HS-5 (cell line): ENCODE data around the gene SNCB.

Experiments
- DNase-seq: peaks from one replicate; pipeline ENCODE4 v3.0.0-alpha.2; 2012; ENCODE audit warnings: low read depth

SNCB gene

GRCh38 chr5:176629853-176630680, at the start of gene SNCB, which contains the start of gene EIF4E1B:
Gene SNCB (minus strand): TSS chr5:176630534. CDS start chr5:176629654, 880 bp downstream.
Gene EIF4E1B (plus strand): TSS chr5:176630675. CDS start chr5:176642788, 12,113 bp downstream.
- no peak for DNase-seq

GRCh38 chr5:176679365-176680225, 49.3 kb upstream of the SNCB start:
- DNase-seq: no peak

GRCh38 chr5:176678584-176678983, 48.2 kb upstream of the SNCB start:
- no peak for DNase-seq

- DNase-seq: no peak
These were observed 47.0 kb upstream of the SNCB start for GRCh38 chr5:176677209-176677939.

GRCh38 chr5:176676361-176676824, 46.1 kb upstream of the SNCB start:
- peak; percentile 61 for DNase-seq

GRCh38 chr5:176675676-176676360, 45.5 kb upstream of the SNCB start:
- DNase-seq: no peak

- no peak for DNase-seq
These were observed 44.5 kb upstream of the SNCB start for GRCh38 chr5:176674799-176675198.

- DNase-seq: no peak
These were observed 43.6 kb upstream of the SNCB start for GRCh38 chr5:176673651-176674583.

- no peak for DNase-seq
These were observed 41.8 kb upstream of the SNCB start for GRCh38 chr5:176671890-176672747.

- DNase-seq: no peak
These were observed 41.1 kb upstream of the SNCB start for GRCh38 chr5:176671399-176671798.

- no peak for DNase-seq
These were observed 40.1 kb upstream of the SNCB start for GRCh38 chr5:176670449-176670848.

GRCh38 chr5:176667637-176668036, 37.3 kb upstream of the SNCB start:
- DNase-seq: no peak

GRCh38 chr5:176665517-176665916, 35.2 kb upstream of the SNCB start:
- no peak for DNase-seq

GRCh38 chr5:176664886-176665285, 34.6 kb upstream of the SNCB start:
- no peak for DNase-seq

GRCh38 chr5:176664479-176664878, 34.1 kb upstream of the SNCB start:
- DNase-seq: no peak

GRCh38 chr5:176663566-176663965, 33.2 kb upstream of the SNCB start:
- no peak for DNase-seq

- no peak for DNase-seq
These were observed 32.3 kb upstream of the SNCB start for GRCh38 chr5:176662371-176663333.

- no peak for DNase-seq
These were observed 31.3 kb upstream of the SNCB start for GRCh38 chr5:176661676-176662075.
